Testis (tissue), 2 donors: ENCODE data around the gene LAPTM4A.
"Not testable (repeated sequence)": the region's sequence is repeated elsewhere in the genome, so short reads cannot be mapped to it uniquely, and the experiment has no call there.

Source experiments
- POLR2A ChIP-seq: fragments of 450-650 bp; IDR thresholded peaks from one replicate; pipeline ENCODE4 v1.6.1; 2017; ENCODE audit warnings: antibody characterized with exemption, mild to moderate bottlenecking, moderate library complexity
- TF ChIP-seq, protein P1 (sequence below), 3 experiments: fragments of 450-650 bp in 2 of 3; fragments of 200-600 bp in 1 of 3; sonication (generic) in 1 of 3; IDR thresholded peaks; one replicate each; pipeline ENCODE4 v1.5.1; 2016 to 2019; ENCODE audit warnings: antibody characterized with exemption in 3 of 3, mild to moderate bottlenecking in 2 of 3, moderate library complexity in 1 of 3

GRCh38 chr2:20045712-20046292, 5.6 kb downstream of the LAPTM4A start:
- TF ChIP-seq, protein P1, sequence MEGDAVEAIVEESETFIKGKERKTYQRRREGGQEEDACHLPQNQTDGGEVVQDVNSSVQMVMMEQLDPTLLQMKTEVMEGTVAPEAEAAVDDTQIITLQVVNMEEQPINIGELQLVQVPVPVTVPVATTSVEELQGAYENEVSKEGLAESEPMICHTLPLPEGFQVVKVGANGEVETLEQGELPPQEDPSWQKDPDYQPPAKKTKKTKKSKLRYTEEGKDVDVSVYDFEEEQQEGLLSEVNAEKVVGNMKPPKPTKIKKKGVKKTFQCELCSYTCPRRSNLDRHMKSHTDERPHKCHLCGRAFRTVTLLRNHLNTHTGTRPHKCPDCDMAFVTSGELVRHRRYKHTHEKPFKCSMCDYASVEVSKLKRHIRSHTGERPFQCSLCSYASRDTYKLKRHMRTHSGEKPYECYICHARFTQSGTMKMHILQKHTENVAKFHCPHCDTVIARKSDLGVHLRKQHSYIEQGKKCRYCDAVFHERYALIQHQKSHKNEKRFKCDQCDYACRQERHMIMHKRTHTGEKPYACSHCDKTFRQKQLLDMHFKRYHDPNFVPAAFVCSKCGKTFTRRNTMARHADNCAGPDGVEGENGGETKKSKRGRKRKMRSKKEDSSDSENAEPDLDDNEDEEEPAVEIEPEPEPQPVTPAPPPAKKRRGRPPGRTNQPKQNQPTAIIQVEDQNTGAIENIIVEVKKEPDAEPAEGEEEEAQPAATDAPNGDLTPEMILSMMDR (IDR thresholded peaks at IDR 0.05): not testable (repeated sequence)
- TF ChIP-seq POLR2A: not testable (repeated sequence)
